NCI-H510A (cell line): ENCODE measurements around the gene ZCCHC17.
"Not testable (repeated sequence)": the region's sequence is repeated elsewhere in the genome, so short reads cannot be mapped to it uniquely, and the experiment has no call there.

Experiments used
- DNase-seq: peaks from one replicate; lab custom pipeline; 2025; lab: John Stamatoyannopoulos, UW

Gene ZCCHC17

GRCh38 chr1:31296486-31297276, at the start of gene ZCCHC17, which contains the start of gene SNRNP40:
Gene ZCCHC17 (plus strand): TSS chr1:31297032. CDS start chr1:31310099, 13,067 bp downstream.
Gene SNRNP40 (minus strand): TSS chr1:31296788. CDS start chr1:31296751, 37 bp downstream.
- peak; percentile 89 for DNase-seq

GRCh38 chr1:31248276-31248675, 48.6 kb upstream of the ZCCHC17 start:
- DNase-seq: no peak

GRCh38 chr1:31249854-31250253, 47.0 kb upstream of the ZCCHC17 start:
- DNase-seq: no peak

- no peak for DNase-seq
Observed at GRCh38 chr1:31257213-31257612, 39.6 kb upstream of the ZCCHC17 start.

- no peak for DNase-seq
Observed at GRCh38 chr1:31258581-31258980, 38.3 kb upstream of the ZCCHC17 start.

- no peak for DNase-seq
Observed at GRCh38 chr1:31259746-31260145, 37.1 kb upstream of the ZCCHC17 start.

GRCh38 chr1:31261916-31262315, 34.9 kb upstream of the ZCCHC17 start:
- DNase-seq: no peak

GRCh38 chr1:31262393-31262792, 34.4 kb upstream of the ZCCHC17 start:
- DNase-seq: not testable (repeated sequence)

- no peak for DNase-seq
Observed at GRCh38 chr1:31263408-31263807, 33.4 kb upstream of the ZCCHC17 start.

- DNase-seq: no peak
Observed at GRCh38 chr1:31264790-31265386, 31.9 kb upstream of the ZCCHC17 start.

- no peak for DNase-seq
Observed at GRCh38 chr1:31266547-31266946, 30.3 kb upstream of the ZCCHC17 start.

GRCh38 chr1:31272369-31272768, 24.5 kb upstream of the ZCCHC17 start:
- no peak for DNase-seq

- no peak for DNase-seq
Observed at GRCh38 chr1:31273619-31274018, 23.2 kb upstream of the ZCCHC17 start.

GRCh38 chr1:31282426-31282825, 14.4 kb upstream of the ZCCHC17 start:
- DNase-seq: not testable (repeated sequence)

GRCh38 chr1:31287791-31288190, 9.0 kb upstream of the ZCCHC17 start:
- not testable (repeated sequence) for DNase-seq

- no peak for DNase-seq
Observed at GRCh38 chr1:31289021-31289420, 7.8 kb upstream of the ZCCHC17 start.

- DNase-seq: no peak
Observed at GRCh38 chr1:31295874-31296485, 852 bp upstream of the ZCCHC17 start.

GRCh38 chr1:31297277-31298247, 730 bp downstream of the ZCCHC17 start:
- no peak for DNase-seq

- no peak for DNase-seq
Observed at GRCh38 chr1:31299365-31299764, 2.5 kb downstream of the ZCCHC17 start.

- no peak for DNase-seq
Observed at GRCh38 chr1:31300193-31300592, 3.4 kb downstream of the ZCCHC17 start.

- DNase-seq: no peak
Observed at GRCh38 chr1:31302709-31303441, 6.0 kb downstream of the ZCCHC17 start.
